Astrocyte of the cerebellum (primary cell): ENCODE data around the gene AUNIP.
A peak's percentile ranks its signal among the peaks of the same experiment; 100 is the strongest.

Experiments used
- DNase-seq: peaks from one replicate; pipeline ENCODE4 v3.0.0-alpha.2; 2011; ENCODE audit warnings: low read depth
- H3K4me3 ChIP-seq: 2 replicates; pipeline ENCODE4 v1.5.1; 2011; ENCODE audit warnings: mild to moderate bottlenecking, low read depth, low read length, moderate library complexity
- in situ Hi-C: cut with HindIII; loops from 2 replicates; pipeline ENCODE4 v1.10.0; 2017; ENCODE audit warnings: low sequenced_read_pairs
- TF ChIP-seq, protein P1 (sequence below): IDR thresholded peaks from 2 replicates; pipeline ENCODE4 v1.5.1; 2012; ENCODE audit warnings: low read length, low read depth, moderate library complexity, mild to moderate bottlenecking; ENCODE audit errors: missing control alignments

The AUNIP gene

DNA sequence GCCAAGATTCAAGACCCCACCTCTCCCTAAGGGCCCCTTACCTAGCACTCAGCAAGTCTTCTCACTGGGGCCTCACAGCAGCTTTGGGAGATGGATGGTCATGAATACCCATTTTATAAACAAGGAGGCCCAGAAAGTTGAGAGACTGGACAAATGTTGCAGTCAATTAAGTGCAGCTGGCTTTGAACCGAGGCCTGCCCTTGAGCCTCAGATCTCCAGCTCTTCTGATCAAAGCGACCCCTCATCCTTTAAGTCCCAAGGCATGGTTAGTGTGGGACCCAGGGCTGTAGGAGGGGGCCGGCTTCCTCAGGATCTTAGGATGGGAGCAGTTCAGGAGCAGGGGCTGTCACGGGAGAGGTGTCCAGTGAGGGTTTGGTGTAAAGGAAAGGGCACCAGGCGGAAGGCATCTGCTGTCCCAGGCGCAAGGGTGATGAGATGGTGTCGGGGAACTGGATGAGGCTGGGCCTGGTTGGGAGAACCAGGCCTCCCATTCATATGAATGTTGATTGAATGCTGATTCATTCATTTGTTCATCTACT is 44.6 kb downstream of the AUNIP start:
- TF ChIP-seq, protein P1, sequence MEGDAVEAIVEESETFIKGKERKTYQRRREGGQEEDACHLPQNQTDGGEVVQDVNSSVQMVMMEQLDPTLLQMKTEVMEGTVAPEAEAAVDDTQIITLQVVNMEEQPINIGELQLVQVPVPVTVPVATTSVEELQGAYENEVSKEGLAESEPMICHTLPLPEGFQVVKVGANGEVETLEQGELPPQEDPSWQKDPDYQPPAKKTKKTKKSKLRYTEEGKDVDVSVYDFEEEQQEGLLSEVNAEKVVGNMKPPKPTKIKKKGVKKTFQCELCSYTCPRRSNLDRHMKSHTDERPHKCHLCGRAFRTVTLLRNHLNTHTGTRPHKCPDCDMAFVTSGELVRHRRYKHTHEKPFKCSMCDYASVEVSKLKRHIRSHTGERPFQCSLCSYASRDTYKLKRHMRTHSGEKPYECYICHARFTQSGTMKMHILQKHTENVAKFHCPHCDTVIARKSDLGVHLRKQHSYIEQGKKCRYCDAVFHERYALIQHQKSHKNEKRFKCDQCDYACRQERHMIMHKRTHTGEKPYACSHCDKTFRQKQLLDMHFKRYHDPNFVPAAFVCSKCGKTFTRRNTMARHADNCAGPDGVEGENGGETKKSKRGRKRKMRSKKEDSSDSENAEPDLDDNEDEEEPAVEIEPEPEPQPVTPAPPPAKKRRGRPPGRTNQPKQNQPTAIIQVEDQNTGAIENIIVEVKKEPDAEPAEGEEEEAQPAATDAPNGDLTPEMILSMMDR: no peak
- in situ Hi-C loops: no loop called here
- H3K4me3 ChIP-seq: no peak overlapping the region
- no peak for DNase-seq

DNA sequence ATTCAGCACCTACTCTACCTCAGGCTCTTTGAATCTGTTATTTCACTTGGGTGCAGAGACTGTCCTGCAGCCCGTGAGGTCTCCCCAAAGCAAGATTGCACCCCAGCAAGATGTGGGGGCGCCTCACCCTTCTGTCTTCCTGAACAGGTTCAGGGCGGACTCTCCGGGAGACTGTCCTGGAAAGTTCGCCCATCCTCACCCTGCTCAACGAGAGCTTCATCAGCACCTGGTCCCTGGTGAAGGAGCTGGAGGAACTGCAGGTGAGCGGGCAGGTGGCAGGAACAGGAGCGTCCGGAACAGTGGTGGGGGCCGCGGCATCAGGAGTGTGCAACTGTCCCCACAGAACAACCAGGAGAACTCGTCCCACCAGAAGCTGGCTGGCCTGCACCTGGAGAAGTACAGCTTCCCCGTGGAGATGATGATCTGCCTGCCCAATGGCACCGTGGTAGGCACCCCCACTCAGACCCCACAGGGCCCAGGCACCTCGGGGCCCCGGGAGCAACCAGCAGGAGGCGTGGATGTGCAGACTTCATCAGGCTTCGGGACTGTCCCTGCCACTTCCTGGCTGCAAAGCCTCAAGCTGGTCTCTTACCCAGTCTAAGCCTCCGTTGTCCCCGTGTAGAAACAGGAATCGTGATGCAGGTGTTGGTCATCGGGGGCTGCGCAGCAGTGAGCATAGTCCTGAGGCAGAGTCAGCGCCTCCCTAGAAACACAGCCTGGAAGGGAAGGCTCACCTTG is 45.4 kb downstream of the AUNIP start:
- in situ Hi-C loops: no loop called here

DNA sequence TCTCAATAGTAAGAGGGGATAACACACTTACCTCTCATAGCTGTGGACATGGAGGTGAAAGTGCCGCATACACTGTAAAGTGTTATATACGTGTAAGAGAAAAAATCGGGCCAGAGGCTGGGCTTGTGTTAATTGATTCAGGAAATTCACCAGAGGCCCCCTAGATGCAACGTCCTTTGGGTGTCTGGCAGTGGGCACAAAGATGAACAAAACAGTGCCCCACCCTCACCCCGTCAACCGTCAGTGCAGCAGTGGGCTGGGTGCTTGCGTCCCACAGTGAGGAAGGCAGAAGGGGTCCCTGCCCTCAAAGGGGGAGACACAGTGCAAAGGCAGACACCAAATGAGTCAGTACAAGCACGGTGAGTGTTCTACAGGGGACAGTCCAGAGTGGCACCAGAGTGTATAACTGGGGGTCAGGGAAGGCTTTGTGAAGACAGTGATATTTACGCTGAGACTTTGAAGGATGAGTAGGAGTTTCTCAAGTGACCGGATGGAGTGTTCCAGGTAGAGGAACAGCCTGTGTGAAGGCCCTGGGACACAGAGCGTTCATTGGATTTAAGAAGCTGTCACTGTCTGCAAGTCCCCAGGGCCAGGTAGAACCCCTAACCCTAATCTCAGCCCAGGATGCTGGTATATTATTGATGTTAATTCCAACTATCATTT is 46.1 kb downstream of the AUNIP start:
- DNase-seq: no peak
- in situ Hi-C loops: no loop called here
- no peak overlapping the region for H3K4me3 ChIP-seq
- TF ChIP-seq, protein P1: no peak

More for the DNA sequence above, 45.4 kb downstream of the AUNIP start:
- no peak for DNase-seq
- TF ChIP-seq, protein P1: no peak
- no peak overlapping the region for H3K4me3 ChIP-seq

DNA sequence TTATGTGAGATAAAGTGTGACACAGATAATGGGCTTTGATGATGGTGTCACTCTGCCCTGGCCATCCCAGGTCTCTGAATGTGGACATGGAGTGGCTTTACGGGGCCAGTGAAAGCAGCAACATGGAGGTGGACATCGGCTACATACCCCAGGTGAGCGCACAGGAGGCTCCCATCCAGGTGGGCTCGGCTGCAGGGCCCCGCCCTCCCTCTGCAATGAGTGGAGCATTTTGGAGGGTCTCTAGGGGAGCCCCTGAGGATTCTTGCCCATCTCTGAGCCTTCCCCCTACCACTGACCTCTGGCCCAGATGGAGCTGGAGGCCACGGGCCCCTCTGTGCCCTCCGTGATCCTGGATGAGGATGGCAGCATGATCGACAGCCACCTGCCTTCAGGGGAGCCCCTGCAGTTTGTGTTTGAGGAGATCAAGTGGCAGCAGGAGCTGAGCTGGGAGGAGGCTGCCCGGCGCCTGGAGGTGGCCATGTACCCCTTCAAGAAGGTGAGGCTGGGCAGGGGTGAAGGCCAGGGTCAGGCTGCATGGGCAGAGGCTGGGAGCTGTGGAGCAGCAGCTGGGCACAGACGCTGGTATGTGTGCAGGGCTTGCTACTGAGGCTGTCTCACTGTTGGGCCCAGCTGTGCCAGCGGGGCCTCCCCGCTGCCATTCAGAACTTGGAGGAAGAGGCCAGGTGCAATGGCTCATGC is 47.7 kb downstream of the AUNIP start:
- DNase-seq: no peak
- TF ChIP-seq, protein P1: no peak
- no peak overlapping the region for H3K4me3 ChIP-seq
- in situ Hi-C loops: no loop called here

DNA sequence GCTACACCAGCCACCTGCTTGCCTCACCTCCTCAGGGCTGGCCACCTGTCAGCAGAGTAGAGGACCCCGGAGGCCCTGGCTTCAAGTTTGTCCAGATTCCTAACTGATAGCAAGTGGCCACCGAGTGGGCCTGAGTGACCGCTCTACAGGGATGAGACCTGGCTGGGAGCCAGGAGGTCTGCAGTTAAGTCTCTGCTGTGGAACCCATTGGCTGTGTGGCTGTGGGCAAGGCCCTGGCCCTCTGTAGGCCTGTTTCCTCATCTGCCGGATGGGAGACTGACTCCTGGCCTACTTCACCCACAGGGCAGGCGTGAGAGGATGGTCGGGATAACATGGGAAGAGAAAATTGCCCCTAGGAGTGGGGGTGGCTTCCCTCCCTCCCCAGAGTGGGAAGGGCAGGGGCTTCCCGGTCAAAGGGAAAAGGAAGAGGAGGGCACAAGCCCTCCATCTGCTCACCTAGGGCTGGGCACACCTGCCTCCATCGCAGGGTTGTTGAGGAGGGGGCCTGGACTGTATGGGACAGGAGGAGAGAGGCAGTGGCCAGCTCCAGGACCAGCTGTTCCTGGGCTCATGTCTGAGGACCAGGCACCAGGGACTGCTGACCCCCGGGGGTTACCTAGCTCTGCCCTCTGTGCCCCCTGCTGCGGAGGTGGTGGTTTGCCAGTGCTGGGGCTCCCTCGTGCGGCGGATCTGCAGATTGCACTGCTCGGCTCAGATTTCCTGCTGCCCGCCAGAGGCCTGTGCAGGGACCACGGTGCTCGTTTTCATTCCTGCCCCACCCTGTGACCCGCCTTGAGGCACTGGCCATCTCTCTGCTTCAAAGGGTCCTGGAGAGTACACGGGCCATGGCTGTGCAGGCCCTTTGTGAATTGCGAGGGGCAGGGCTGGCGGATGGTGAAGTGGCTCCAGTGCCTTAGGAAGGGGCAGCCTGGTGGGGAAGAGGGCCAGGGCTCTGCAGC is 48.6 kb downstream of the AUNIP start:
- in situ Hi-C loops: no loop called here
- no peak for DNase-seq
- no peak overlapping the region for H3K4me3 ChIP-seq
- TF ChIP-seq, protein P1: peak; percentile 88
